Measurements from ENCODE around the gene IFI27L2.

The IFI27L2 gene

GRCh38 chr14:94139421-94139820 lies 10.0 kb upstream of the IFI27L2 start:
- Histone ChIP-seq H3K4me2 (ENCODE audit: low read length) (no peak overlapping the region), H4K20me1 (ENCODE audit: insufficient read depth, low read length) (no peaks in the 10 kb centered on the region), H3K79me2 (ENCODE audit: low read length) (no peaks in the 10 kb centered on the region), H3K36me3 (replicated peaks; ENCODE audit: low read depth, low read length) (no peaks in the 10 kb centered on the region), H3K9ac (ENCODE audit: low read length) (no peak overlapping the region), H3K9me3 (ENCODE audit: insufficient read depth, low read length) (no peaks in the 10 kb centered on the region), H3K27ac (ENCODE audit: low read length) (no peak overlapping the region), H2AFZ (ENCODE audit: low read depth, low read length) (no peak overlapping the region), H3K4me3 (ENCODE audit: low read length) (no peak overlapping the region), H3K27me3 (ENCODE audit: low read depth, low read length) (0 out of 2 replicates have a peak, but pooled peaks cover 2% of the 10 kb centered on the region), H3K4me1 (ENCODE audit: low read length) (peaks cover 2% of the 10 kb centered on the region; the same call in 1 of the 2 replicates)
- TF ChIP-seq EZH2phosphoT487 (IDR thresholded peaks at IDR 0.05; ENCODE audit: low read depth) (no peak), CTCF (IDR thresholded peaks at IDR 0.05; ENCODE audit: low read depth, low read length) (no peak)

- no peak overlapping the region for H3K27ac ChIP-seq (ENCODE audit: low read length)
- no peaks in the 10 kb centered on the region for H4K20me1 ChIP-seq (ENCODE audit: insufficient read depth, low read length)
- H3K4me1 ChIP-seq (ENCODE audit: low read length) = peaks cover 2% of the 10 kb centered on the region; the same call in 1 of the 2 replicates
- H3K27me3 ChIP-seq (ENCODE audit: low read depth, low read length) = 0 out of 2 replicates have a peak, but pooled peaks cover 2% of the 10 kb centered on the region
- no peak overlapping the region for H2AFZ ChIP-seq (ENCODE audit: low read depth, low read length)
- H3K9me3 ChIP-seq (ENCODE audit: insufficient read depth, low read length) = no peaks in the 10 kb centered on the region
- no peaks in the 10 kb centered on the region for H3K36me3 ChIP-seq (replicated peaks; ENCODE audit: low read depth, low read length)
- H3K9ac ChIP-seq (ENCODE audit: low read length) = no peak overlapping the region
- no peak for TF ChIP-seq EZH2phosphoT487 (IDR thresholded peaks at IDR 0.05; ENCODE audit: low read depth)
- TF ChIP-seq CTCF (IDR thresholded peaks at IDR 0.05; ENCODE audit: low read depth, low read length) = no peak
- no peak overlapping the region for H3K4me3 ChIP-seq (ENCODE audit: low read length)
- H3K4me2 ChIP-seq (ENCODE audit: low read length) = no peak overlapping the region
- no peaks in the 10 kb centered on the region for H3K79me2 ChIP-seq (ENCODE audit: low read length)
Measured at GRCh38 chr14:94139006-94139405, 9.6 kb upstream of the IFI27L2 start.

- Histone ChIP-seq H3K27ac (ENCODE audit: low read length) (no peak overlapping the region), H2AFZ (ENCODE audit: low read depth, low read length) (no peak overlapping the region), H3K9ac (ENCODE audit: low read length) (no peak overlapping the region), H3K4me1 (ENCODE audit: low read length) (peaks cover 2% of the 10 kb centered on the region; the same call in 1 of the 2 replicates), H3K4me3 (ENCODE audit: low read length) (no peak overlapping the region), H3K36me3 (replicated peaks; ENCODE audit: low read depth, low read length) (no peaks in the 10 kb centered on the region), H4K20me1 (ENCODE audit: insufficient read depth, low read length) (no peaks in the 10 kb centered on the region), H3K79me2 (ENCODE audit: low read length) (no peaks in the 10 kb centered on the region), H3K9me3 (ENCODE audit: insufficient read depth, low read length) (no peaks in the 10 kb centered on the region), H3K27me3 (ENCODE audit: low read depth, low read length) (0 out of 2 replicates have a peak, but pooled peaks cover 2% of the 10 kb centered on the region), H3K4me2 (ENCODE audit: low read length) (no peak overlapping the region)
- no peak for TF ChIP-seq CTCF (IDR thresholded peaks at IDR 0.05; ENCODE audit: low read depth, low read length)
- no peak for TF ChIP-seq EZH2phosphoT487 (IDR thresholded peaks at IDR 0.05; ENCODE audit: low read depth)
Measured at GRCh38 chr14:94138251-94138650, 8.8 kb upstream of the IFI27L2 start.

GRCh38 chr14:94136575-94137331 lies 7.3 kb upstream of the IFI27L2 start:
- Histone ChIP-seq H3K9me3 (ENCODE audit: insufficient read depth, low read length) (no peaks in the 10 kb centered on the region), H3K4me2 (ENCODE audit: low read length) (peak overlapping the region; percentile 48), H3K27me3 (ENCODE audit: low read depth, low read length) (0 out of 2 replicates have a peak, but pooled peaks cover 2% of the 10 kb centered on the region), H3K36me3 (replicated peaks; ENCODE audit: low read depth, low read length) (no peaks in the 10 kb centered on the region), H2AFZ (ENCODE audit: low read depth, low read length) (peak overlapping the region; percentile 73), H3K79me2 (ENCODE audit: low read length) (no peaks in the 10 kb centered on the region), H3K9ac (ENCODE audit: low read length) (0 out of 2 replicates have a peak overlapping the region, but pooled peaks have one; percentile 14), H3K4me3 (ENCODE audit: low read length) (no peak overlapping the region), H4K20me1 (ENCODE audit: insufficient read depth, low read length) (no peaks in the 10 kb centered on the region), H3K27ac (ENCODE audit: low read length) (no peak overlapping the region), H3K4me1 (ENCODE audit: low read length) (peaks cover 2% of the 10 kb centered on the region; the same call in 1 of the 2 replicates)
- TF ChIP-seq CTCF (IDR thresholded peaks at IDR 0.05; ENCODE audit: low read depth, low read length) = peak; percentile 89
- TF ChIP-seq EZH2phosphoT487 (IDR thresholded peaks at IDR 0.05; ENCODE audit: low read depth) = no peak

Measured in OCI-LY3 (cell line).